Gastrocnemius medialis (tissue), 4 donors: ENCODE data around the gene CHST12.

ENCODE experiments used
- CTCF ChIP-seq, 5 experiments: fragments of 450-650 bp in 3 of 5; fragments of 200-600 bp in 2 of 5; sonication (generic) in 2 of 5; IDR thresholded peaks in 4 of 5; conservative IDR thresholded peaks in 1 of 5; 1 replicate in 4 of 5; 2 replicates in 1 of 5; pipeline ENCODE4 v1.5.1; 2016 to 2019; ENCODE audit warnings: antibody characterized with exemption in 5 of 5, mild to moderate bottlenecking in 3 of 5, moderate library complexity in 3 of 5
- POLR2A ChIP-seq, 2 donors: fragments of 450-650 bp; IDR thresholded peaks; one replicate each; pipeline ENCODE4 v1.6.1; 2017; ENCODE audit warnings: antibody characterized with exemption in 2 of 2, mild to moderate bottlenecking in 2 of 2, moderate library complexity in 2 of 2

- no peak for TF ChIP-seq CTCF (IDR thresholded peaks at IDR 0.05 in 4 of 5, conservative IDR thresholded peaks at IDR 0.05 in 1 of 5)
- TF ChIP-seq POLR2A (IDR thresholded peaks at IDR 0.05), result no peak
Observed at GRCh38 chr7:2460641-2461040, 57.2 kb downstream of the CHST12 start.
